Tibial nerve (tissue), 4 donors: ENCODE measurements around the gene PHAF1. TPM values are rescaled to one million over a fixed set of nuclear protein-coding genes. Genes with fewer than 3 reads are reported as not detected.

Source experiments
- DNase-seq, 2 donors: peaks; one replicate each; pipeline ENCODE4 v3.0.0-alpha.2; 2019; ENCODE audit warnings: low spot score in 2 of 2
- H3K27ac ChIP-seq, 4 donors: fragments of 200-600 bp; sonication (generic) in 3 of 4; one replicate each; pipeline ENCODE4 v1.5.1; 2017 to 2019; ENCODE audit warnings: mild to moderate bottlenecking in 1 of 4
- H3K27me3 ChIP-seq, 2 donors: fragments of 200-600 bp; sonication (generic) in 1 of 2; one replicate each; pipeline versions ENCODE4 v1.5.1 to v1.6.0; 2017 to 2019
- H3K36me3 ChIP-seq, 3 donors: fragments of 200-600 bp; sonication (generic); one replicate each; pipeline ENCODE4 v1.5.1; 2018 to 2019
- H3K4me1 ChIP-seq, 4 donors: fragments of 200-600 bp; sonication (generic) in 3 of 4; one replicate each; pipeline ENCODE4 v1.5.1; 2017 to 2019
- H3K4me3 ChIP-seq, 4 donors: fragments of 200-600 bp; sonication (generic) in 3 of 4; one replicate each; pipeline ENCODE4 v1.5.1; 2017 to 2019; ENCODE audit warnings: mild to moderate bottlenecking in 1 of 4, moderate library complexity in 1 of 4
- H3K9me3 ChIP-seq, 4 donors: fragments of 200-600 bp; sonication (generic) in 3 of 4; one replicate each; pipeline ENCODE4 v1.5.1; 2017 to 2019
- EP300 ChIP-seq, 2 donors: sonication (generic); formaldehyde crosslinking; IDR thresholded peaks; one replicate each; pipeline ENCODE4 v1.6.1; 2017; ENCODE audit warnings: antibody characterized with exemption in 2 of 2, mild to moderate bottlenecking in 1 of 2
- POLR2A ChIP-seq, 2 donors: fragments of 450-650 bp; IDR thresholded peaks; one replicate each; pipeline ENCODE4 v1.6.1; 2017; ENCODE audit warnings: antibody characterized with exemption in 2 of 2, mild to moderate bottlenecking in 2 of 2, moderate library complexity in 2 of 2
- WGBS, 2 donors: methylation state at CpG; one replicate each; pipeline ENCODE4 v1.1.5; 2018; 5-methylcytosine and 5-hydroxymethylcytosine counted together
- total RNA-seq, 4 donors: library from RNA; depleted of rRNA; stranded (reverse); fragments of >200 nt; gene quantifications; one replicate each; pipeline ENCODE4 v1.1.0, GENCODE V29; 2016
- TF ChIP-seq, protein P1 (sequence below), 5 experiments: fragments of 200-600 bp in 3 of 5; fragments of 450-650 bp in 2 of 5; sonication (generic) in 3 of 5; IDR thresholded peaks; one replicate each; pipeline ENCODE4 v1.5.1; 2016 to 2019; ENCODE audit warnings: antibody characterized with exemption in 5 of 5, mild to moderate bottlenecking in 3 of 5, moderate library complexity in 2 of 5

Gene PHAF1
- total RNA-seq, 4 donors from 2014 or later = 22.2 to 34.5 (median 28.1) TPM

- Histone ChIP-seq H3K27me3 (no peaks in the 10 kb centered on the region), H3K27ac (no peak overlapping the region), H3K9me3 (no peaks in the 10 kb centered on the region), H3K4me1 (peaks cover 0 to 38% (median 17%) of the 10 kb centered on the region in 4 donors), H3K4me3 (no peak overlapping the region), H3K36me3 (no peaks in the 10 kb centered on the region)
- no peak for DNase-seq
- TF ChIP-seq EP300 (IDR thresholded peaks at IDR 0.05) (no peak), POLR2A (IDR thresholded peaks at IDR 0.05) (no peak)
- TF ChIP-seq, protein P1, sequence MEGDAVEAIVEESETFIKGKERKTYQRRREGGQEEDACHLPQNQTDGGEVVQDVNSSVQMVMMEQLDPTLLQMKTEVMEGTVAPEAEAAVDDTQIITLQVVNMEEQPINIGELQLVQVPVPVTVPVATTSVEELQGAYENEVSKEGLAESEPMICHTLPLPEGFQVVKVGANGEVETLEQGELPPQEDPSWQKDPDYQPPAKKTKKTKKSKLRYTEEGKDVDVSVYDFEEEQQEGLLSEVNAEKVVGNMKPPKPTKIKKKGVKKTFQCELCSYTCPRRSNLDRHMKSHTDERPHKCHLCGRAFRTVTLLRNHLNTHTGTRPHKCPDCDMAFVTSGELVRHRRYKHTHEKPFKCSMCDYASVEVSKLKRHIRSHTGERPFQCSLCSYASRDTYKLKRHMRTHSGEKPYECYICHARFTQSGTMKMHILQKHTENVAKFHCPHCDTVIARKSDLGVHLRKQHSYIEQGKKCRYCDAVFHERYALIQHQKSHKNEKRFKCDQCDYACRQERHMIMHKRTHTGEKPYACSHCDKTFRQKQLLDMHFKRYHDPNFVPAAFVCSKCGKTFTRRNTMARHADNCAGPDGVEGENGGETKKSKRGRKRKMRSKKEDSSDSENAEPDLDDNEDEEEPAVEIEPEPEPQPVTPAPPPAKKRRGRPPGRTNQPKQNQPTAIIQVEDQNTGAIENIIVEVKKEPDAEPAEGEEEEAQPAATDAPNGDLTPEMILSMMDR (IDR thresholded peaks at IDR 0.05) = no peak
- 79 to 85% methylated on average over 14 to 24 of the region's 26 CpGs for WGBS, 2 donors
Measured at GRCh38 chr16:67187175-67187890, 77.6 kb downstream of the PHAF1 start.

DNA sequence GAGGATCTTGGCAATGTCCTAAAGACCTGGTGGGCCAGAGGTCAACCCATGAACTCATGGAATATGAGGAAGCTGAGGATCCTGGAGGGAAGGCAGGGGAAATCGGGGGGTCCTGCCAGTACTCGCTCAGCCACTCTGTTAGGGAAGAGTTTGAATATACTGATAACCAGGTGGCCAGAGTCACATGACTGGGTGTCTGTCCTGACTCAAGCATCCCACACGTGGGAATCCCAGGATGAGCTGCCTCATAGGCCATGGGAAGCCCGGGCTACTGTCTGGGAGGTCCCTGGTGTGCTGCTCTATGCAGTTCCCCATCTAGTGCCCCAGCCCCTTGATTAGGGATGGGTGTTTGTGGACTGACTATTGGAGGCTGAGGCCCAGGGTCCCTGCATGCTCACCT is 78.6 kb downstream of the PHAF1 start:
- WGBS, 2 donors = 69 to 71% methylated on average over 4 of the region's 4 CpGs
- H3K36me3 ChIP-seq = no peaks in the 10 kb centered on the region
- no peaks in the 10 kb centered on the region for H3K9me3 ChIP-seq
- DNase-seq = no peak
- H3K27me3 ChIP-seq = no peaks in the 10 kb centered on the region
- TF ChIP-seq POLR2A (IDR thresholded peaks at IDR 0.05) (no peak), EP300 (IDR thresholded peaks at IDR 0.05) (no peak)
- TF ChIP-seq, protein P1 (IDR thresholded peaks at IDR 0.05) = no peak
- no peak overlapping the region for H3K4me3 ChIP-seq
- peaks cover 0 to 39% (median 26%) of the 10 kb centered on the region in 4 donors for H3K4me1 ChIP-seq
- no peak overlapping the region for H3K27ac ChIP-seq

DNA sequence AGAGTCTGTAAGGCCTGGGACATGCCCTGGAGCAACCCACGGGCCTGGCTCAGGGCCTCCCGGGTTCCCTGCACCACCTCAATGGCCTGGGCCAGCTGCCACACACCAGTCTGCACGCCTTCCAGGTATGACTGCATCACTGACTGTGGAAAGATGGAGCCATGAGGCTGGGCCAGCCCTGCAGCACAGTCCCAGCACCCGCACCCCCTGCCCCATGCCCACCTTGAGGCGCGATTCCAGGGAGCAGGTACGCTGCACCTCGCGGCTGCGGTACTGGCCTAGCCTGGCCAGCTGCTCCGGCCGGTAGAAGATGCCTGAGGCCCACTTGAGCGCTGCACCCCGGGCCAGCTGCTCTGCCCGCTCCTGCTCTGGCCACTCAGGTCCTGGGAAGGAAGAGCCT is 79.1 kb downstream of the PHAF1 start:
- H3K4me1 ChIP-seq = peaks cover 0 to 43% (median 31%) of the 10 kb centered on the region in 4 donors
- no peak overlapping the region for H3K27ac ChIP-seq
- no peak overlapping the region for H3K4me3 ChIP-seq
- no peak for DNase-seq
- TF ChIP-seq EP300 (IDR thresholded peaks at IDR 0.05) = no peak
- no peak for TF ChIP-seq POLR2A (IDR thresholded peaks at IDR 0.05)
- TF ChIP-seq, protein P1 (IDR thresholded peaks at IDR 0.05) = no peak
- 78 to 87% methylated on average over 9 to 13 of the region's 15 CpGs for WGBS, 2 donors
- H3K36me3 ChIP-seq = no peaks in the 10 kb centered on the region
- no peaks in the 10 kb centered on the region for H3K9me3 ChIP-seq
- no peaks in the 10 kb centered on the region for H3K27me3 ChIP-seq

DNA sequence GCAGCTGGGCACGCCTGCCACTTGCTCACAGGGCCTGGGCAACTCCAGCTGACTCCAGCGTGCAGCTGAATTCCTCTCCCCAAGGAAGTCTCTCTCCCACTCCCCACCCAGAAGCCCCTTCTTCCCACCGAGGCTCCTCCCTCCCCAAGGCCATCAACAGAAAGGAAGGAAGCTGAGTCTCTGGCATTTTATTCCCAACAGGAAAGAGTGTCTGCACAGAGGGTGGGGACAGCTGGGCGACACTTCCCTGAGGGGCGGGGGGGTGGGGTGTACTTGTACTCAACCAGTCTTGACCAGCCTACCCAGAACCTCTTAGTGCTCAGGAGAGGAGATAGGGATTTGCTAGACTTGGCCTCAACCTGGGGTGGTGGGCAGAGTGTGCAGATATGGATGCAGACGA is 80.3 kb downstream of the PHAF1 start, which contains the start of gene EXOC3L1:
TSS of gene EXOC3L1 (minus strand) at position 96 of the 400 bp plus-strand sequence. CDS start 460 bp downstream, outside the sequence.
- 27 to 41% methylated on average over 5 to 6 of the region's 6 CpGs for WGBS, 2 donors
- H3K4me3 ChIP-seq = no peak within 1 kb of the TSS
- no peak for DNase-seq
- peaks cover 0 to 12% (median 6%) of the 10 kb centered on the region in 3 donors for H3K36me3 ChIP-seq
- peaks cover 0 to 45% (median 25%) of the 10 kb centered on the region in 4 donors for H3K4me1 ChIP-seq
- no peaks in the 10 kb centered on the region for H3K27me3 ChIP-seq
- H3K27ac ChIP-seq = no peak within 1 kb of the TSS
- H3K9me3 ChIP-seq = no peaks in the 10 kb centered on the region
- TF ChIP-seq, protein P1 (IDR thresholded peaks at IDR 0.05) = no peak
- no peak for TF ChIP-seq EP300 (IDR thresholded peaks at IDR 0.05)
- TF ChIP-seq POLR2A (IDR thresholded peaks at IDR 0.05) = no peak
